CD14-positive monocyte (primary cell): ENCODE results near the gene DYNLT2. TPM values are rescaled to one million over a fixed set of nuclear protein-coding genes. Genes with fewer than 3 reads are reported as not detected.

Source experiments
- DNase-seq, 3 donors: peaks; one replicate each; pipeline ENCODE4 v3.0.0-alpha.2; 2011 to 2022
- H2AFZ ChIP-seq: 2 replicates; pipeline ENCODE4 v1.6.0; 2012; ENCODE audit warnings: mild to moderate bottlenecking, low read depth, low read length, inconsistent platforms; ENCODE audit not compliant: insufficient read depth, poor library complexity, severe bottlenecking
- H3K27ac ChIP-seq, 2 donors: 1 replicate in 1 of 2; 2 replicates in 1 of 2; pipeline ENCODE4 v1.5.1; 2012 to 2013; ENCODE audit warnings: low read length in 2 of 2, control low read depth in 1 of 2, inconsistent platforms in 1 of 2, low read depth in 1 of 2, mild to moderate bottlenecking in 1 of 2
- H3K27me3 ChIP-seq, 2 donors: one replicate each; pipeline versions ENCODE4 v1.6.0 to v1.6.1; 2011 to 2013; ENCODE audit warnings: low read length in 2 of 2; ENCODE audit not compliant: control insufficient read depth in 2 of 2, insufficient read depth in 2 of 2
- H3K36me3 ChIP-seq, 2 donors: replicated peaks in 1 of 2; 1 replicate in 1 of 2; 2 replicates in 1 of 2; pipeline versions ENCODE4 v1.5.1 to v1.6.1; 2012 to 2013; ENCODE audit warnings: low read length in 2 of 2, control low read depth in 1 of 2, inconsistent platforms in 1 of 2, mild to moderate bottlenecking in 1 of 2; ENCODE audit not compliant: insufficient read depth in 2 of 2, control insufficient read depth in 1 of 2
- H3K4me1 ChIP-seq, 2 donors: 1 replicate in 1 of 2; 2 replicates in 1 of 2; pipeline versions ENCODE4 v1.5.1 to v1.6.1; 2012 to 2013; ENCODE audit warnings: low read length in 2 of 2, control low read depth in 1 of 2, inconsistent platforms in 1 of 2, mild to moderate bottlenecking in 1 of 2, moderate library complexity in 1 of 2; ENCODE audit not compliant: insufficient read depth in 2 of 2, control insufficient read depth in 1 of 2
- H3K4me2 ChIP-seq: replicated peaks from 2 replicates; pipeline ENCODE3; 2012; ENCODE audit warnings: low read length, moderate library complexity, mild to moderate bottlenecking; ENCODE audit not compliant: poor library complexity, severe bottlenecking; ENCODE audit errors: extremely low read depth
- H3K4me3 ChIP-seq, 3 experiments: fragments of 200-600 bp in 1 of 3; sonication (generic) in 1 of 3; replicated peaks in 1 of 3; 1 replicate in 2 of 3; 2 replicates in 1 of 3; pipeline ENCODE4 v1.5.1; 2011 to 2013; ENCODE audit warnings: low read length in 3 of 3, mild to moderate bottlenecking in 3 of 3, control low read depth in 2 of 3, low read depth in 2 of 3, inconsistent platforms in 1 of 3, moderate library complexity in 1 of 3
- H3K79me2 ChIP-seq: 2 replicates; pipeline ENCODE4 v1.6.0; 2012; ENCODE audit warnings: mild to moderate bottlenecking, control low read depth, inconsistent platforms, low read length, moderate library complexity; ENCODE audit not compliant: insufficient read depth
- H3K9ac ChIP-seq: 2 replicates; pipeline ENCODE4 v1.6.0; 2017; ENCODE audit warnings: low read length, mild to moderate bottlenecking; ENCODE audit not compliant: insufficient read depth, poor library complexity, severe bottlenecking
- H3K9me3 ChIP-seq, 2 donors: replicated peaks in 1 of 2; 1 replicate in 1 of 2; 2 replicates in 1 of 2; pipeline versions ENCODE4 v1.5.1 to v1.6.1; 2012 to 2013; ENCODE audit warnings: low read length in 2 of 2, control low read depth in 1 of 2; ENCODE audit not compliant: control insufficient read depth in 1 of 2, insufficient read depth in 1 of 2
- H4K20me1 ChIP-seq: 2 replicates; pipeline ENCODE4 v1.6.0; 2012; ENCODE audit warnings: mild to moderate bottlenecking, low read length, control low read depth, moderate library complexity; ENCODE audit not compliant: insufficient read depth
- H3K27ac Mint-ChIP-seq, 7 donors: one replicate each; pipeline ENCODE4 v1.8.0; 2020; ENCODE audit warnings: mild to moderate bottlenecking in 7 of 7, mixed read lengths in 7 of 7, moderate library complexity in 6 of 7, inconsistent platforms in 2 of 7
- H3K27me3 Mint-ChIP-seq, 3 donors: one replicate each; pipeline ENCODE4 v1.8.0; 2021 to 2022; ENCODE audit warnings: low read depth in 3 of 3, mild to moderate bottlenecking in 3 of 3, mixed read lengths in 3 of 3, moderate library complexity in 3 of 3, inconsistent platforms in 1 of 3
- H3K36me3 Mint-ChIP-seq, 2 donors: one replicate each; pipeline ENCODE4 v1.8.0; 2020; ENCODE audit warnings: mixed read lengths in 2 of 2, inconsistent platforms in 1 of 2, mild to moderate bottlenecking in 1 of 2
- H3K4me1 Mint-ChIP-seq: one replicate; pipeline ENCODE4 v1.8.0; 2020; ENCODE audit warnings: mild to moderate bottlenecking, mixed read lengths
- H3K4me3 Mint-ChIP-seq, 2 donors: one replicate each; pipeline ENCODE4 v1.8.0; 2020; ENCODE audit warnings: mild to moderate bottlenecking in 2 of 2, mixed read lengths in 2 of 2, moderate library complexity in 1 of 2
- H3K9me3 Mint-ChIP-seq, 7 donors: one replicate each; pipeline ENCODE4 v1.8.0; 2020 to 2022; ENCODE audit warnings: mixed read lengths in 7 of 7, mild to moderate bottlenecking in 6 of 7, moderate library complexity in 6 of 7, inconsistent platforms in 2 of 7
- CTCF ChIP-seq: fragments of 200-600 bp; IDR thresholded peaks from one replicate; pipeline ENCODE4 v1.8.0; 2022; ENCODE audit warnings: antibody characterized with exemption, mild to moderate bottlenecking
- WGBS: methylation state at CpG from one replicate; pipeline ENCODE4 v1.1.5; 2013; ENCODE audit warnings: missing lambda C conversion rate; ENCODE audit not compliant: insufficient coverage; 5-methylcytosine and 5-hydroxymethylcytosine counted together
- intact Hi-C, 2 donors: fragments of 100-400 bp; cut with micrococcal nuclease; formaldehyde crosslinking; loops; one replicate each; pipeline versions ENCODE4 v1.15.0 to v1.15.1; 2023
- polyA plus RNA-seq, 3 donors: library from polyadenylated mRNA; depleted of rRNA in 1 of 3; unstranded in 2 of 3; stranded (reverse) in 1 of 3; fragments of 300-500 nt in 2 of 3; fragments of >200 nt in 1 of 3; fragmentation: Illumina TruSeq in 2 of 3; gene quantifications; 1 replicate in 2 of 3; 2 replicates in 1 of 3; pipeline ENCODE4 v1.2.3, GENCODE V29; 2012 to 2021

DYNLT2 gene
- polyA plus RNA-seq, 3 donors = 0.19 to 1.5 (median 0.86) TPM

- Histone ChIP-seq H3K27ac (no peak overlapping the region), H3K27me3 (peaks cover 0 to 2% of the 10 kb centered on the region in 2 donors), H3K9ac (no peak overlapping the region), H3K4me1 (peaks cover 0 to 1% of the 10 kb centered on the region in 2 donors), H3K4me3 (no peak overlapping the region), H3K9me3 (no peaks in the 10 kb centered on the region), H3K36me3 (no peaks in the 10 kb centered on the region), H3K4me2 (no peak overlapping the region), H4K20me1 (no peaks in the 10 kb centered on the region), H3K79me2 (no peaks in the 10 kb centered on the region), H2AFZ (no peak overlapping the region)
- no peak for DNase-seq
- H3K27me3 Mint-ChIP-seq = peaks cover 5 to 14% (median 6%) of the 10 kb centered on the region in 3 donors
- H3K4me3 Mint-ChIP-seq = no peak overlapping the region
- H3K9me3 Mint-ChIP-seq = no peaks in the 10 kb centered on the region
- no peaks in the 10 kb centered on the region for H3K36me3 Mint-ChIP-seq
- peaks cover 10% of the 10 kb centered on the region for H3K4me1 Mint-ChIP-seq
- 83% methylated on average over 8 of the region's 9 CpGs for WGBS
- TF ChIP-seq CTCF = no peak
- intact Hi-C loops = no loop called here
- no peak overlapping the region for H3K27ac Mint-ChIP-seq
Observed at GRCh38 chr6:169800116-169800667, 48.8 kb upstream of the DYNLT2 start.

GRCh38 chr6:169799474-169799926 lies 48.1 kb upstream of the DYNLT2 start:
- no peak overlapping the region for H3K9ac ChIP-seq
- no peaks in the 10 kb centered on the region for H3K9me3 ChIP-seq
- H3K27ac Mint-ChIP-seq = no peak overlapping the region
- no peaks in the 10 kb centered on the region for H3K79me2 ChIP-seq
- H3K9me3 Mint-ChIP-seq = no peaks in the 10 kb centered on the region
- no peak overlapping the region for H3K4me3 ChIP-seq
- H3K4me1 ChIP-seq = peaks cover 0 to 4% of the 10 kb centered on the region in 2 donors
- DNase-seq = no peak
- H3K4me1 Mint-ChIP-seq = peaks cover 14% of the 10 kb centered on the region
- TF ChIP-seq CTCF = no peak
- H3K27me3 Mint-ChIP-seq = peaks cover 2 to 10% (median 6%) of the 10 kb centered on the region in 3 donors
- intact Hi-C loops = no loop called here
- no peak overlapping the region for H3K4me2 ChIP-seq
- no peak overlapping the region for H3K4me3 Mint-ChIP-seq
- no peak overlapping the region for H2AFZ ChIP-seq
- no peaks in the 10 kb centered on the region for H3K36me3 Mint-ChIP-seq
- no peaks in the 10 kb centered on the region for H4K20me1 ChIP-seq
- H3K27me3 ChIP-seq = peaks cover 0 to 2% of the 10 kb centered on the region in 2 donors
- no peaks in the 10 kb centered on the region for H3K36me3 ChIP-seq
- H3K27ac ChIP-seq = no peak overlapping the region
- 93% methylated on average over 4 of the region's 7 CpGs for WGBS
